ENCODE data around the gene FBXW12.

Gene FBXW12

DNA sequence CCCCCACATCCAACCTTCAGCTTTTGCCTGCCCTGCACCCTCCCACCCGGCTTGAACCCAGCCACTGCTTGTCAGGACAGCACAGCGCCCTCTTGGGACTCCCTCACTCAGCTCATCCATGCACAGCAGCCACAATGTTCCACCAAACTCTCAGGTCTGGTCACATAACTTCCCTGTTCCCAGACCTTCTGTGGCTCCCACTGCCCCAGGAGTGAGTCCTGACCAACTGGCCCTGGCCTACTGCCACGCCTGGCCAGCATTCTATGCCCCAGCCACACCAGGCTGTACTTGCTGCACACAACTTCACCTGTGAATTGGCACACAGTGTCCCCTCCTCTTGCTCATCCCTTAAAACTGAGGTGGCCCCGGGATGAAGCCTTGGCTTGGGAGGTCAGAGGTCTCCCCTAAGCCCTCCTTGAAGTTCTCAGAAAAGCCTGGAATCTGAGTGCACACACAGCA, 36.8 kb downstream of the FBXW12 start:
- Histone ChIP-seq H3K9me3 (ENCODE audit: insufficient read depth, low read length) (no peaks in the 10 kb centered on the region), H3K27ac (ENCODE audit: low read length) (no peak overlapping the region)
- TF ChIP-seq, protein P1, sequence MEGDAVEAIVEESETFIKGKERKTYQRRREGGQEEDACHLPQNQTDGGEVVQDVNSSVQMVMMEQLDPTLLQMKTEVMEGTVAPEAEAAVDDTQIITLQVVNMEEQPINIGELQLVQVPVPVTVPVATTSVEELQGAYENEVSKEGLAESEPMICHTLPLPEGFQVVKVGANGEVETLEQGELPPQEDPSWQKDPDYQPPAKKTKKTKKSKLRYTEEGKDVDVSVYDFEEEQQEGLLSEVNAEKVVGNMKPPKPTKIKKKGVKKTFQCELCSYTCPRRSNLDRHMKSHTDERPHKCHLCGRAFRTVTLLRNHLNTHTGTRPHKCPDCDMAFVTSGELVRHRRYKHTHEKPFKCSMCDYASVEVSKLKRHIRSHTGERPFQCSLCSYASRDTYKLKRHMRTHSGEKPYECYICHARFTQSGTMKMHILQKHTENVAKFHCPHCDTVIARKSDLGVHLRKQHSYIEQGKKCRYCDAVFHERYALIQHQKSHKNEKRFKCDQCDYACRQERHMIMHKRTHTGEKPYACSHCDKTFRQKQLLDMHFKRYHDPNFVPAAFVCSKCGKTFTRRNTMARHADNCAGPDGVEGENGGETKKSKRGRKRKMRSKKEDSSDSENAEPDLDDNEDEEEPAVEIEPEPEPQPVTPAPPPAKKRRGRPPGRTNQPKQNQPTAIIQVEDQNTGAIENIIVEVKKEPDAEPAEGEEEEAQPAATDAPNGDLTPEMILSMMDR (IDR thresholded peaks at IDR 0.05; ENCODE audit: low read depth, low read length): peak; percentile 38
- TF ChIP-seq EZH2phosphoT487 (IDR thresholded peaks at IDR 0.05; ENCODE audit: low read depth): no peak

DNA sequence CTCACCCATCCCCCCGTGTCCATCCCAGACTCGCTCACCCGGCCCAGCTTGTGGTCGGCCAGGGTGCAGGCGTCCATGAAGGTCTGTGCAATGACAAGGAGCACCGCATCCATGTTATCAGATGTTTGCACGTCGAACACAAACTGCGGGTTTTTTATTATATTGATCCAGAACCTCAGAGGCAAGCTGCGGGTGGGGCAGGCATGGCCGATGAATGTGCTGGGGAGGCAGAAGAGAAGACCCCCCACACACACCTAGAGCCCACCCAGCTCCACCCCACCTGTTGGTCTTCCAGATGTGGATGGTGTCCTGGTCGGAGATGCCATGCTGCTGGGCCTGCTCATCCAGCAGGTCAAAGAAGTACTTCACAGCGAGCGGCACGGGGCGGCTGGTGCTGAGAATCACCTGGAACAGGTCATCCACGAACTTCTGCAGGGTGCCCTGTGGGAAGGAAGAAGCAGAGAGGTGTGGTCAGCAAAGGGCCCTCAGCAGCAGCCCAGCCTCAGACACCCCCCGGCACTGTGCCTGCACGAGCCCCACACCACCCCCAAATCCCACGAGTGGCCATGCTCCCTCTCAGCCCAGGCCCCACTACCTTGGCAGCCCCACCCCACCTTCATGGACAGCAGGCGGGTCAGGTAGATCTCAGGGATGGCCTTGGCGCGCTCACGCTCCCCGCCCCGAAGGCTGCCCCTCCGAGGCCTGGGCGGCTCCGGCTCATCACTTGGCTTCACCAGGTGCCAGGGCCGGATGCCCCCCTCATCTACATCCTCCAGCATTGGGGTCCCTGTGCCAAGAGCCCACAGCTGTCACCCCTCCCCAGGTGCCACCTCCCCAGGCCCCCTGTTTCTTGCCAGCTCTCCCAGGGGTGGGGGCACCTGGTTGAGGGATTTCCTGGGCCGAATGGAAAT, 37.5 kb downstream of the FBXW12 start:
- Histone ChIP-seq H3K9me3 (ENCODE audit: insufficient read depth, low read length) (no peaks in the 10 kb centered on the region), H3K4me2 (ENCODE audit: low read length) (no peak overlapping the region), H3K79me2 (ENCODE audit: low read length) (no peaks in the 10 kb centered on the region), H3K27ac (ENCODE audit: low read length) (no peak overlapping the region), H3K4me3 (ENCODE audit: low read length) (no peak overlapping the region), H2AFZ (ENCODE audit: low read depth, low read length) (no peak overlapping the region), H4K20me1 (ENCODE audit: insufficient read depth, low read length) (no peaks in the 10 kb centered on the region), H3K36me3 (replicated peaks; ENCODE audit: low read depth, low read length) (peaks cover 4% of the 10 kb centered on the region), H3K9ac (ENCODE audit: low read length) (no peak overlapping the region), H3K4me1 (ENCODE audit: low read length) (no peaks in the 10 kb centered on the region), H3K27me3 (ENCODE audit: low read depth, low read length) (no peaks in the 10 kb centered on the region)
- TF ChIP-seq, protein P1 (IDR thresholded peaks at IDR 0.05; ENCODE audit: low read depth, low read length): no peak
- TF ChIP-seq EZH2phosphoT487 (IDR thresholded peaks at IDR 0.05; ENCODE audit: low read depth): no peak

More for the DNA sequence above, 36.8 kb downstream of the FBXW12 start:
- H3K4me3 ChIP-seq (ENCODE audit: low read length): no peak overlapping the region
- no peaks in the 10 kb centered on the region for H3K79me2 ChIP-seq (ENCODE audit: low read length)
- H3K36me3 ChIP-seq (replicated peaks; ENCODE audit: low read depth, low read length): peaks cover 4% of the 10 kb centered on the region
- H3K4me2 ChIP-seq (ENCODE audit: low read length): no peak overlapping the region
- no peak overlapping the region for H2AFZ ChIP-seq (ENCODE audit: low read depth, low read length)
- no peak overlapping the region for H3K9ac ChIP-seq (ENCODE audit: low read length)
- no peaks in the 10 kb centered on the region for H4K20me1 ChIP-seq (ENCODE audit: insufficient read depth, low read length)
- H3K27me3 ChIP-seq (ENCODE audit: low read depth, low read length): no peaks in the 10 kb centered on the region
- no peaks in the 10 kb centered on the region for H3K4me1 ChIP-seq (ENCODE audit: low read length)

DNA sequence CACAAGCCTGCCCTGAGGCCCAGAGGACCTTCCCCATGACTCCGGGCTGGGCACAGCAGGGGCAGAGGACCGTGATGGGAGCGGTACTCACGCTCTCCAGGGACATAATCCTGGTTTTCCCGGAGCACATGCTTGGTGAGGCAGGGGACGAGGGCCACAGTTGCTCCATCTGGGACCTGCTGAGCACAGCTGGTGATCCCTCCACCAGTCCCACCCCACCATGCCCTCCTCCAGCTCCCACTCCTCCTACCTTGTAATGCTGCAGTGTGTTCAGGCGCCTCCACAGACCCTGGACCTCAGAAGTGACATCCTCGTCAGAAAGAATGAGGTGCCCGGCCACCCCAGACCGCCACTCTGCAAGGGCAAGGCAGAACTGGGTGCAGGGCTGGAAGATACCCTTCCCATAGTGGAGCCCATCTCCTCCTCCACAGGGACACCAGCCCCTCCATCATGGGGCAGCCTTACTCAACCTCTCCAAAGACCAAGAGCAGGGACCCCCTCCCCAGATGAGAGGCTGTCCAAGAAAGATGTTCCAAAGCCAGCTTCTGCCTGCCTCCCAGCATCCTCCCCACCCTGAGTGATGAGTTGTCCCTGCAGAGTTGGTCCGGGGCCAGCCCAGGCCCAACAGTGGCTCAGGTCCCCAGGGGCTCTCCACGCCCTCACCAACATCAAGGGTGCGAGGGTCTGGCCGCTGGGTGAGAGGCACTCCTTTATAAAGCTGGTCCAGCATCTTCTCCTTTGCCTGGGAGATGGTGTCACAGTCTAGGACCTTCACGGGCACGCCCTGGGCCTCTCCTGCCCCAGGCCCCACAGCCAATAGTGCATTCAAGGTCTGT, 38.4 kb downstream of the FBXW12 start:
- Histone ChIP-seq H3K4me1 (ENCODE audit: low read length) (no peaks in the 10 kb centered on the region), H3K79me2 (ENCODE audit: low read length) (no peaks in the 10 kb centered on the region), H3K27me3 (ENCODE audit: low read depth, low read length) (no peaks in the 10 kb centered on the region), H3K4me2 (ENCODE audit: low read length) (no peak overlapping the region), H3K4me3 (ENCODE audit: low read length) (no peak overlapping the region), H3K36me3 (replicated peaks; ENCODE audit: low read depth, low read length) (peaks cover 4% of the 10 kb centered on the region), H3K27ac (ENCODE audit: low read length) (no peak overlapping the region), H4K20me1 (ENCODE audit: insufficient read depth, low read length) (no peaks in the 10 kb centered on the region), H3K9ac (ENCODE audit: low read length) (no peak overlapping the region), H3K9me3 (ENCODE audit: insufficient read depth, low read length) (no peaks in the 10 kb centered on the region), H2AFZ (ENCODE audit: low read depth, low read length) (no peak overlapping the region)
- TF ChIP-seq, protein P1 (IDR thresholded peaks at IDR 0.05; ENCODE audit: low read depth, low read length): no peak
- no peak for TF ChIP-seq EZH2phosphoT487 (IDR thresholded peaks at IDR 0.05; ENCODE audit: low read depth)

All from OCI-LY3 (cell line).